Mesenteric fat pad (tissue), 1 donor: Measurements from ENCODE around the gene ITGA3. TPM values are rescaled to one million over a fixed set of nuclear protein-coding genes. Genes with fewer than 3 reads are reported as not detected.
"Not testable (repeated sequence)": the region's sequence is repeated elsewhere in the genome, so short reads cannot be mapped to it uniquely, and the experiment has no call there.

Source experiments
- DNase-seq: peaks from one replicate; pipeline ENCODE4 v3.0.0-alpha.2; 2020; ENCODE audit warnings: low spot score
- total RNA-seq: library from RNA; stranded (reverse); fragmentation: NEBNext Ultra II Directional; extraction: Animal tissue kit (Norgen Biotek cat#: 25700); gene quantifications from one replicate; pipeline ENCODE4 v1.2.1, GENCODE V29; 2021
- donor health status: DM: yes; HTN: yes; CAD: no.

ITGA3 gene
- total RNA-seq, 1 donor from 2014 or later: 14.4 TPM

- no peak for DNase-seq
Measured at GRCh38 chr17:50051082-50051576, 4.8 kb upstream of the ITGA3 start.

- no peak for DNase-seq
Measured at GRCh38 chr17:50051606-50052005, 4.3 kb upstream of the ITGA3 start.

- no peak for DNase-seq
Measured at GRCh38 chr17:50052241-50052796, 3.6 kb upstream of the ITGA3 start.

GRCh38 chr17:50052822-50053653, 2.9 kb upstream of the ITGA3 start:
- no peak for DNase-seq

- no peak for DNase-seq
Measured at GRCh38 chr17:50053654-50053960, 2.3 kb upstream of the ITGA3 start.

GRCh38 chr17:50055055-50055425, 870 bp upstream of the ITGA3 start:
- no peak for DNase-seq

- DNase-seq: no peak
Measured at GRCh38 chr17:50056217-50056960, 479 bp downstream of the ITGA3 start.

GRCh38 chr17:50056961-50057330, 1.0 kb downstream of the ITGA3 start:
- DNase-seq: no peak

- no peak for DNase-seq
Measured at GRCh38 chr17:50057521-50057991, 1.6 kb downstream of the ITGA3 start.

GRCh38 chr17:50058296-50058953, 2.5 kb downstream of the ITGA3 start:
- no peak for DNase-seq

GRCh38 chr17:50059256-50059655, 3.3 kb downstream of the ITGA3 start:
- no peak for DNase-seq

GRCh38 chr17:50059759-50060273, 3.9 kb downstream of the ITGA3 start:
- DNase-seq: no peak

GRCh38 chr17:50060951-50061712, 5.2 kb downstream of the ITGA3 start:
- DNase-seq: no peak

GRCh38 chr17:50061713-50062045, 5.8 kb downstream of the ITGA3 start:
- not testable (repeated sequence) for DNase-seq

- DNase-seq: no peak
Measured at GRCh38 chr17:50062293-50063243, 6.7 kb downstream of the ITGA3 start.

- DNase-seq: no peak
Measured at GRCh38 chr17:50063561-50064252, 7.8 kb downstream of the ITGA3 start.

- no peak for DNase-seq
Measured at GRCh38 chr17:50064253-50065001, 8.5 kb downstream of the ITGA3 start.

GRCh38 chr17:50065056-50065455, 9.1 kb downstream of the ITGA3 start:
- DNase-seq: no peak
